Fibroblast of skin of left biceps (primary cell): ENCODE data around the gene SSH2.
"Not testable (repeated sequence)": the region's sequence is repeated elsewhere in the genome, so short reads cannot be mapped to it uniquely, and the experiment has no call there.

Source experiments
- DNase-seq, 2 experiments: peaks; one replicate each; pipeline ENCODE4 v3.0.0-alpha.2; 2013; ENCODE audit warnings: low read depth in 2 of 2

The SSH2 gene

DNA sequence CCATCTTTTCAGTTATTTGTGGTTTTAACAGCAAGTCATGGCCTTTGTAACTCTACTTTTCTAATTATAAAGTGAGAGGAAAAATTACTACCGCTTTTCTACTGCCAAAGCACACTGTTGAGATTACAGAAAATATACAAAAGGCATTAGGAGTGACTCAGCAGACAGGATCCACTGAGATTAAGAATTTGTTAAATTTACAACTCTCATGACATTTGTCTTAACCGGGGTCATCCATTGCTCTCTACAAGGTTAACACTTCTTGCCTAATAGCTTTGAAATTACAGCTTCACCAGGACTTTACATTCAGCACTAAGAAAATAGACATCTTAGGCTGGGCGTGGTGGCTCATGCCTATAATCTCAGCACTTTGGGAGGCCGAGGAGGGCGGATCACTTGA lies 93.4 kb downstream of the SSH2 start:
- peak; percentile 15 for DNase-seq

GRCh38 chr17:29835435-29836351 lies 94.3 kb downstream of the SSH2 start:
- DNase-seq = no peak

DNA sequence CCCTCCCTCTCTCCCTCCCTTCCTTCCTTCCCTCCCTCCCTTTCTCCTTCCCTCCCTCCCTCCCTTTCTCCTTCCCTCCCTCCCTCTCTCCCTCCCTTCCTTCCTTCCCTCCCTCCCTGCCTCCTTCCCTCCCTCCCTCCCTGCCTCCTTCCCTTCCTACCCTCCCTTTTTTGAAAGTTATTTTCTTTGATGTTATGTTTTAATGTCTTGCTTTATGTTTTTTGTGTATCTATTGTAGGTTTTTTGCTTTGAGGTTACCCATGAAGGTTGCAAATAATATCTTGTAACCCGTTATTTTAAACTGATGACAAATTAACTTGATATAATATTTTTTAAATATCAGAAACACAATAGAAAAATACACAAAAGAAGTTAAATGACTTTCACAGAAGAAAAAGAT lies 96.2 kb downstream of the SSH2 start:
- DNase-seq = no peak

DNA sequence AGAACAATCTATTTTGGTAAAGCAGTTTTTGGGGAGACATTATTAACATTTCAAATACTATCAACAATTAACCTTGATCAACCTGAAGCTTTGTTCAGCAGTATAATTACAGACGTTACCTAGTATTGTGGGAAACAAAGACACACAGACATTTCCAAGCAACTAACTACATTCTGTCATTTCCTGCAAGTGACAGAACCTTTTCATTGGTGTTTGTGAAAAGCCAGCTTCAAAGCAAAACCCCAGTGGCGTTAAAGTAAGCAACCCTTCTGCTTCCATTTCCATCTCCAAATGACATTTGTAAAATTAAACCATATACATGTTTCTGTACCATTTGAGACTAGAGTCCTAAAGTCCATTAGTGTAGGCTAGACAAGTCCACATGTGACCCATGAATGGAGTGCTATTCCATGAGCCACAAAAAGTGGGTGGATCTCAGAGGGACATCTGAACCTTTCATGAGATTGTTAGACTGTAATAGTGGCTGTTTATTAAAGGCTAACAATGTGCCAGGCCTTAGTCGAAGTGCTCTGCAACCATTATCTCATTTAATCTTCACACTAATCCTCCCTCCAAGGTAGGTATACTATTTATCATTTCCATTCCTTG lies 101.2 kb downstream of the SSH2 start:
- no peak for DNase-seq

DNA sequence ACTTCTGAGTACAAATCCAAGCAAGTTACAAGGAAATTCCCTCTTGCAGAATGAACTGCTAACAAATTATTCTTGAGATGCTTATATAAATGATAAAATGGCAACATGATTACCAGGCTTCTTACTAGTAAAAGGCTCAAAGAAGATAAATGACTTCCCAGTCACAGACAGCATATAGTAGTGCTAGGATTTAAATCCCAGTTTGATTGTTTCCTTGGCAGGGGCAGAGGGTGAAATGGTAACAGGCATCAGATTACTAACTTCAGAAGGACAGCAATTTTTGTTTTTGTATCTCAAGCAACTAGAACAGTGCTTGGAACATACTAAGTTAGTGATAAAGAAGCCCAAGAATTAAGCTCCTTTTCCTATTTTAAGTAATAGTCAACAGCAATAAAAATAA lies 102.8 kb downstream of the SSH2 start:
- DNase-seq = no peak

DNA sequence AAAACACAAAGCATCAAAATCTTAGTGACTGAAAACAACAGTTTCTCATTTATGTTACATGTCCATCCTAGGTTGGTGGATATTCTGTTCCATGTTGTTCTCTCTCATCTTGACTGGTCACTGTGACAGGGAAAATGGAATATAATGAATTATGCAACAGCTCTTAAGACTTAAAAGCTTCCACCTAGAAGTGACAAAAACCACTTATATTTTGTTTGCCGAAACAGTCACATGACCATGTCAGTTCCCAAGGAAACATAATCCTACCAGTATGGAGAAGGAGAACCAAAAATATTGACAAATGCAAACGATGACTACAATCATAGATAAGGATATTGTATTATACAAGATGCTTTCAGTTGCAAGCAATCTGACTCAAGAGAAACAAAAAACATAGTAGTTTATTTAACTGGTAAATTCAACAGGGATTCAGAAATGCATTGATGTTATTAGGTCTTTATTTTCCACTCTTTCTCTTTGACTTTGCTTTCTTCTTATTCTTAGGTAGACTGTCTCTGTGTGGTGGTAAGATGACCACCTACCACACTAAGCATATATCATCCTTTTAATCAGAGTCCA lies 103.8 kb downstream of the SSH2 start:
- DNase-seq = no peak

DNA sequence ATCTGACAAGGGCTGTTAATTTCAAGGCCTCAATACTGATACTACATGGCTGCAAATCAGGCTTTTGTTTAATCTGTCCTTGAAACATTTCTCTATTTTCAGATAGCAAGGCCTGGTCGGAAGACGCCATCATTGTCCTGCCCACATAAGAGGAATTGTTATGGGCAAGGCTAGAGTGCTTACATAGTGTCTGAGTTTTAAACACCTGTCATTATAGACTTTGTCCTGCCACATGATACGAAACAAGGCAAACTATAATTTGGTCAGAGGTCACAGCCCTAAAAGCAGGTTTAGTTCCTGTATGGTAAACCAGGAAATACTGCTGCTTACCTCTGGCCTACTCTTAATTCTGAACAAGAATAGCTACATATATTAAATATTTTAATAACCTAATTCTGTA lies 104.4 kb downstream of the SSH2 start:
- DNase-seq = no peak

DNA sequence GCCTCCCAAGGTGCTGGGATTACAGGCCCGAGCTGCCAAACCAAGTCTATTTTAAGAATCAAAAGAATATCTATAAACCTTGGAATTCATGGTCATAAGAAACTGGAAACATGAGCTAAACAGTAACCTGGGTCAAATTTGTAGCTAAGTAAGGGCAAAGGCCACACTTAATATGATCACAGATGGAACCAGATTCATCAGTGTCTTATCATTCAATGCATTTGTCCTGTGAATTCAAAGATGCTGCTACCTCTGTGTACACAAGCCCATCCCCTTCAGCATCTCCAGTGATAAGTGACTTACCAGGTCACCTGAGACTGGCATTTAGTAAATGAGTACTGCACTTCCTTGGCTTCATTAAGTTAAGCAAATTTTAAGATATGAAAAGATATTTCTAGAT lies 108.1 kb downstream of the SSH2 start:
- DNase-seq = no peak

DNA sequence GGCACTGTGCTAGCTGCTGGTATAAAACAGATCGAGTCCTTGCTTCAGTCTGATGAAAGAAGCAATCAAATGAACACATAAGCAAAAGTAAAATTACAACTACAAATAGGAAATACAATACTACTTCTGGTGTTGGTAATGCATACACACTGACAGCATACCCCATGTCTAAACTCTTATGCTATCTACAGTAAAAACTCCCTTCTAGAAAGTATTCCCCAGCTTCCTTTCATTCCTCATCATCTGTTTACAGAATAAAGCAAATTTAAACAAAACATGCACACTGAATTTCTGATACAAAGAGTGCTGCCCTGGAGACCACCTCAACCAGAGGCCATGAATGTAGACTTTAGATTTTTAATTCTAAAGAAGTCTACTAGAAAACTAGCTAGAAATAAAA lies 109.6 kb downstream of the SSH2 start:
- no peak for DNase-seq

- peak; percentile 18 to 24 for DNase-seq
Measured at GRCh38 chr17:29807520-29808361, 122.3 kb downstream of the SSH2 start.

DNA sequence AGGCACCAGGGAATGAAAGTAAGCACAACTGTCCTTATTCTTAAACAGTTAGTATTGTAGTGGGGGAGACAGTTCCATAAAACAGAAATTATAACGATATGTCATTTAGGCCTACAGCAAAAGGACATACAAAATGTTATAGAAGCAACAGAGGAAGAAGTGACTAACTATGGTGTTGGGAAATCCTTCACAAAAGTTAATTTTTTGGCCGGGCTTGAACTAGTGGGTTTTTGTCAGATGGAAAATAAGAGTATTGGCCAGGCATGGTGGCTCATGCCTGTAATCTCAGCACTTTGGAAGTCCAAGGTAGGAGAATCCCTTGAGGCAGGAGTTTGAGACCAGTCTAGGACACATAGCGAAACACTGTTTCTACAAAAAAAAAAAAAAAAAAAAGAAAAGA lies 127.8 kb downstream of the SSH2 start:
- no peak for DNase-seq

DNA sequence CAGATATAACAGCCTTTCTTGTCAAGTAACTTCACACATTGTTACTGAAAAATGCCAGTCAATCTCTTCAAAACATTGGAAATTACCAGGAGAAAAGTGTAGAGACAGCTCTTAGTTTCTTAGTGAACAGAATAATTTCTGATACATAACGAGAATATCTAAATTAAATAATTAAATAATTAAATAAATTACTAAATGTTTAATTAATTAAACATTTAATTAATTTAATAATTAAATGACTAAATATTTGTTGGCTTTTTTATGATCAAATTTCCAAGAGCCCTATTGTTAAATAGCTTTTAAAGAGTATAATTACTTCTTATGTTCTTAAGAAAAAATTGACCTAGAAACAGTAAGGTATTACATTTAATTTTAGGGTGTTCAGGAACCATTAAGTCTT lies 129.6 kb downstream of the SSH2 start:
- no peak for DNase-seq

DNA sequence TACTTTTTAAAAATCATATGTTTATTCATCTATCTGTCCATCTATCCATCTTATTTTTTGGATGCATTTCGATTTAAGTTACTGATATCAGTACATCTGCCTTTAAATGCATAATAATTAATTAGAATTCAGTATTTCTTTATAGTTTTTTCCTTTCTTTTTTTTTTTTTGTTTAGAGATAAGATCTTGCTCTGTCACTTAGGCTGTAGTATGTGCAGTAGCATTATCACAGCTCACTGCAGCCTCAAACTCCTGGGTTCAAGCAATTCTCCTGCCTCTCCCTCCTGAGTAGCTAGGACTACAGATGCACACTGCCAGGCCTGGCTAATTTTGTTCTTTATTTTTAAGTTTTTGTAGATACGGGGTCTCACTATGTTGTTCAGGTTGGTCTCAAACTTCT lies 133.4 kb downstream of the SSH2 start:
- no peak for DNase-seq

GRCh38 chr17:29793501-29793900 lies 136.5 kb downstream of the SSH2 start:
- DNase-seq = no peak

DNA sequence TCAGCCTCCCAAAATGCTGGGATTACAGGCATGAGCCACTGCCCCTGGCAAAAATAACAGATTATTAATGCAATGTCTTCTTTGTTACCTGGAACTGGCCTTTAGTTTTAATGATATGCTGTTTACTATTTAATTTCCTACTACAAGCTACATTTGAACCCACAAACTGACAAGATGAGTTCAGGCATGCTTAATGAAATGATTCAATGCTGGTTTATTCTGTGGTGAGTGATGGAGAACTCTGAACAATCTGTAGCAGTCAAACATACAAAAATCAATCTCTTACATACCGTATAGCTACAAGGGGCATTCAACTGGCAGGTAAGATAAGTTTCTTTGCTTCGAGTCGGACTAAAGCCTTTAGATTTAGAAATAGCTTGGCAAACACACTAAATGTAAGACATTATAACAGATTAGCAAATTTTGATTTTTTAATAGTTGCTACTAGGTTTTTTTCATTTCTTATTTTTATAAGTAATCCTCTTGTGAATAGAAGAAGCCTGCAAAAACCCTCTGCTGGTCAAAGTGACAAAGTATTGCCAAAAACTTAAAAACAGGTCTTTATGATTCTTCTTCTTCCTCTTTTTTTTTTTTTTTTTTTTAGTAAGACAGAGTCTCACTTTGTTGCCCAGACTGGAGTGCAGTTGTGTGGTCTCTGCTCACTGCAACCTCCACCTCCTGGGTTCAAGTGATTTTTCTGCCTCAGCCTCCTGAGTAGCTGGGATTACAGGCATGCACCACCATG lies 138.5 kb downstream of the SSH2 start:
- no peak for DNase-seq

DNA sequence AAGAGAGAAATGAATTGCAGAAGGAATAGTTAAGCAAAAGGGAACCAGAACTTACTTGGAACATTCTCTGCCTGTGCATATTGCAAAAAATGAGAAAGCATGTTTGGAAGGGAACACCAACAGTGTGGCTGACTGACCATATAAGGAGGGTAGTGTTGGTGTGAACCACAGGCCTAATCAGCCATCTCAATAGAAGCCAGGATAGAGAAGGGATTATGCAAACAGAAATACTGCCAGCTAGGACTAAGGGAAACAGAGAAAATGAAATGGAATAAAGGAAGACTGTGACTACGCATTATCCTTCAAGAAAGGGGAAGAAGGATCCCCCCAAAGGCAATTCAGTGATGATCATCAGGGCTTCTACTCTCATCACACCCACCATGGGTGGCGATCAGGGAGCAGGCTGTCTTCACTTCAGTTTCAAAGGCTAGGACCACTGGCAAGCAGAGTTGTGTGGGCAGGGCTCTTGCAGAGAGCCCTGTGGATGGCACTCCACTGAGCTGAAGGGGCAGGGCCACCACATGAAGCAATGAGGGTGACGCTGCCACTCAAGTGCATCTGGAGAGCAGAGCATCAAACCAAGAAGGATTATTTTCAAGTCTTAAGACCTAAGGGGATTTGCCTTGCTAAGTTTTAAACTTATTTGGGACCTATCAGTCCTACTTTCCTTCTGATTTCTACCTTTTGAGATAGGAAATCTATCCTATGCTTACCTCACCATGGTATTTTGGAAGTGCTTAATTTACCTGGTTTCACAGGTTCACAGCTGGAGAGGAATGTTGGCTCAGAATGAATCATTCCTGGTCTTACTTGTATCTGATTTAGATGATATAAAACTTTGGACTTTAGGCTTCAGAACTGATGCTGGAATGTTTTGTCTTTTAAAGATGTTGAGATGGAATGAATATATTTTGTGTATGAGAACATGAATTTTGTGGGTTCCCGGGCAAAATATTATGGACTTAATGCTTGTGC lies 140.5 kb downstream of the SSH2 start:
- no peak for DNase-seq

GRCh38 chr17:29787995-29788394 lies 142.0 kb downstream of the SSH2 start:
- DNase-seq = no peak

DNA sequence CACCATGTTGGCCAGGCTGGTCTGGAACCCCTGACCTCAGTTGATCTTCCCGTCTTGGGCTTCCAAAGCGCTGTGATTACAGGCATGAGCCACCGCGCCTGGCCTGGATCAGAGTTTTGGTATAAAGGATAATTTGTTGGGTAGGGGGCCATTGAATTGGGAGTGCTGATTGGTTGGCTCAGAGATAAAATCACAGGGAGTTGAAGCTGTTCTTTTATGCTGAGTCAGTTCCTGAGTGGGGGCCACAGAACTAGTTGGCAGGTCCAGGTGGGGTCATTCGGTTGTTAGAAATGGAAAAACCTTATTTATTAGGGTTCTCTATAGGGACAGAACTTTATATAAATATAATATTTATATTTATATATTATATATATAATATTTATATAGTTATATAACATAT lies 147.1 kb downstream of the SSH2 start:
- no peak for DNase-seq

DNA sequence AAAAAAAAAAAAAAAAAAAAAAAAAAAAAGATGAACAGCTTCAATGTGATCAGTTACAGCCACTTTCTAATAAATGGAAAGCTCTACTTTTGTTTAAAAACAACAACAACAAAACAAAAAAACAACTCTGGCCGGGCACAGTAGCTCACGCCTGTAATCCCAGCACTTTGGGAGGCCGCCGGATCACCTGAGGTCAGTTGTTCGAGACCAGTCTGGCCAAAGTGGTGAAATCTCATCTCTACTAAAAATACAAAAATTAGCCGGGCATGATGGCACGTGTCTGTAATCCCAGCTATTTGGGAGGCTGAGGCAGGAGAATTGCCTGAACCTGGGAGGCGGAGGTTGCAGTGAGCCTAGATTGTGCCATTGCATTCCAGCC lies 150.2 kb downstream of the SSH2 start:
- DNase-seq = not testable (repeated sequence)
